ENCODE results near the gene LMNTD1.

GRCh38 chr12:25459541-25459951, 93.5 kb downstream of the LMNTD1 start:
- TF ChIP-seq CTCF (IDR thresholded peaks at IDR 0.05) (no peak), POLR2A (IDR thresholded peaks at IDR 0.05) (no peak)
